Fibroblast of lung (primary cell): Measurements from ENCODE around the gene THAP7.

Source experiments
- EZH2 ChIP-seq: IDR thresholded peaks from 2 replicates; pipeline ENCODE4 v1.5.1; 2012; ENCODE audit warnings: low read length, control low read depth, mild to moderate bottlenecking; ENCODE audit errors: missing control alignments
- TF ChIP-seq, protein P1 (sequence below), 2 donors: IDR thresholded peaks in 1 of 2; conservative IDR thresholded peaks in 1 of 2; 1 replicate in 1 of 2; 2 replicates in 1 of 2; pipeline ENCODE4 v1.5.1; 2011 to 2012; ENCODE audit warnings: low read length in 2 of 2, control low read depth in 1 of 2, inconsistent platforms in 1 of 2, low read depth in 1 of 2, mild to moderate bottlenecking in 1 of 2

DNA sequence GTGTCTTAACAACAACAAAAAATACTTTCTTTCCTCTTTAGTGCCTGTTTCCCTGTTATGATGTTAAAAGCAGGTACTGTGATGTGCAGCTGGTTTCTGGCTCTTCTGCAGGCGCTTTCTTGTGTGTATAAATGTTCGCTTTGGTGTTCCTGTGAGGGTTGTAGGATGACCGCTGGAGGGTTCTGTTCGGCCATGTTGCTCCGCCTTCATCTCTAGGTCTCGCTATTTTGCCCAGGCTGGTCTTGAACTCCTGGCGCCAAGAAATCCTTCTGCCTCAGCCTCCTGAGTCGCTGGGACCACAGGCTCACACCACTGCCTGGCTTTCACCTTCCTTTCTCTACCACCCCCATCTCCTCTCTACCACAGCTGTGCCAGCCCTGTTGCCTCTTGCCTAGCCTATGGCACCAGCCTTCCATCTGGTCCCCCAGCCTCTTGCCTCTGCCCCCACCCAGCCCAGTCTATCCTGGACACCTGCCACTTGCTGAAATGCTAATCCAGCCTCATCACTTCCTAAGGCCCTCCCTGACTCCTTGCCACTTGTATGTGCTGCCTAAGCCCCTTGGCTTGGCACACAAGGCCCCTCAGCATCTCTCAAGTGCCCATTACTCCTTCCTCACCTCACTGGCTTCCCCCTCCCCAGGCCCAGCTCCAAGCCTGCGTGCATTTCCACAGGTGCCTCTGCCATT lies 49.4 kb upstream of the THAP7 start:
- TF ChIP-seq, protein P1, sequence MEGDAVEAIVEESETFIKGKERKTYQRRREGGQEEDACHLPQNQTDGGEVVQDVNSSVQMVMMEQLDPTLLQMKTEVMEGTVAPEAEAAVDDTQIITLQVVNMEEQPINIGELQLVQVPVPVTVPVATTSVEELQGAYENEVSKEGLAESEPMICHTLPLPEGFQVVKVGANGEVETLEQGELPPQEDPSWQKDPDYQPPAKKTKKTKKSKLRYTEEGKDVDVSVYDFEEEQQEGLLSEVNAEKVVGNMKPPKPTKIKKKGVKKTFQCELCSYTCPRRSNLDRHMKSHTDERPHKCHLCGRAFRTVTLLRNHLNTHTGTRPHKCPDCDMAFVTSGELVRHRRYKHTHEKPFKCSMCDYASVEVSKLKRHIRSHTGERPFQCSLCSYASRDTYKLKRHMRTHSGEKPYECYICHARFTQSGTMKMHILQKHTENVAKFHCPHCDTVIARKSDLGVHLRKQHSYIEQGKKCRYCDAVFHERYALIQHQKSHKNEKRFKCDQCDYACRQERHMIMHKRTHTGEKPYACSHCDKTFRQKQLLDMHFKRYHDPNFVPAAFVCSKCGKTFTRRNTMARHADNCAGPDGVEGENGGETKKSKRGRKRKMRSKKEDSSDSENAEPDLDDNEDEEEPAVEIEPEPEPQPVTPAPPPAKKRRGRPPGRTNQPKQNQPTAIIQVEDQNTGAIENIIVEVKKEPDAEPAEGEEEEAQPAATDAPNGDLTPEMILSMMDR (conservative IDR thresholded peaks at IDR 0.05 in 1 of 2, IDR thresholded peaks at IDR 0.05 in 1 of 2; ENCODE audit: low read depth in 1 of 2, low read length in 2 of 2): no peak
- TF ChIP-seq EZH2: no peak
